Keratinocyte (primary cell): Measurements from ENCODE around the gene ARL15.

Experiments used
- EZH2 ChIP-seq: IDR thresholded peaks from one replicate; pipeline ENCODE4 v1.6.1; 2012; ENCODE audit warnings: inconsistent platforms, mild to moderate bottlenecking, low read length, moderate library complexity
- TF ChIP-seq, protein P1 (sequence below), 3 experiments: IDR thresholded peaks in 1 of 3; conservative IDR thresholded peaks in 1 of 3; optimal IDR thresholded peaks in 1 of 3; 2 replicates in 2 of 3; 3 replicates in 1 of 3; pipeline versions ENCODE3 to v1.5.1; 2011; ENCODE audit warnings: low read length in 3 of 3, mild to moderate bottlenecking in 3 of 3, moderate library complexity in 2 of 3, control low read depth in 1 of 3, inconsistent platforms in 1 of 3; ENCODE audit not compliant: insufficient read depth in 2 of 3; ENCODE audit errors: extremely low read depth in 1 of 3

- TF ChIP-seq, protein P1, sequence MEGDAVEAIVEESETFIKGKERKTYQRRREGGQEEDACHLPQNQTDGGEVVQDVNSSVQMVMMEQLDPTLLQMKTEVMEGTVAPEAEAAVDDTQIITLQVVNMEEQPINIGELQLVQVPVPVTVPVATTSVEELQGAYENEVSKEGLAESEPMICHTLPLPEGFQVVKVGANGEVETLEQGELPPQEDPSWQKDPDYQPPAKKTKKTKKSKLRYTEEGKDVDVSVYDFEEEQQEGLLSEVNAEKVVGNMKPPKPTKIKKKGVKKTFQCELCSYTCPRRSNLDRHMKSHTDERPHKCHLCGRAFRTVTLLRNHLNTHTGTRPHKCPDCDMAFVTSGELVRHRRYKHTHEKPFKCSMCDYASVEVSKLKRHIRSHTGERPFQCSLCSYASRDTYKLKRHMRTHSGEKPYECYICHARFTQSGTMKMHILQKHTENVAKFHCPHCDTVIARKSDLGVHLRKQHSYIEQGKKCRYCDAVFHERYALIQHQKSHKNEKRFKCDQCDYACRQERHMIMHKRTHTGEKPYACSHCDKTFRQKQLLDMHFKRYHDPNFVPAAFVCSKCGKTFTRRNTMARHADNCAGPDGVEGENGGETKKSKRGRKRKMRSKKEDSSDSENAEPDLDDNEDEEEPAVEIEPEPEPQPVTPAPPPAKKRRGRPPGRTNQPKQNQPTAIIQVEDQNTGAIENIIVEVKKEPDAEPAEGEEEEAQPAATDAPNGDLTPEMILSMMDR (optimal IDR thresholded peaks at IDR 0.05 in 1 of 3, IDR thresholded peaks at IDR 0.05 in 1 of 3, conservative IDR thresholded peaks at IDR 0.05 in 1 of 3; ENCODE audit: extremely low read depth in 1 of 3, insufficient read depth in 2 of 3, low read length in 3 of 3): no peak
- TF ChIP-seq EZH2: no peak
These were observed 14.9 kb upstream of the ARL15 start for GRCh38 chr5:54325272-54325609.
